GM18868 (cell line): Measurements from ENCODE around the gene SFT2D3.

ENCODE experiments used
- ATAC-seq: cut with Tn5 transposase; IDR thresholded peaks from one replicate; pipeline ENCODE4 v1.9.1; 2021; ENCODE audit warnings: mild to moderate bottlenecking, moderate library complexity; ENCODE audit not compliant: unreplicated experiment

The SFT2D3 gene

GRCh38 chr2:127737892-127738291 lies 36.6 kb downstream of the SFT2D3 start:
- ATAC-seq = no peak

GRCh38 chr2:127739800-127740199 lies 38.5 kb downstream of the SFT2D3 start:
- no peak for ATAC-seq

DNA sequence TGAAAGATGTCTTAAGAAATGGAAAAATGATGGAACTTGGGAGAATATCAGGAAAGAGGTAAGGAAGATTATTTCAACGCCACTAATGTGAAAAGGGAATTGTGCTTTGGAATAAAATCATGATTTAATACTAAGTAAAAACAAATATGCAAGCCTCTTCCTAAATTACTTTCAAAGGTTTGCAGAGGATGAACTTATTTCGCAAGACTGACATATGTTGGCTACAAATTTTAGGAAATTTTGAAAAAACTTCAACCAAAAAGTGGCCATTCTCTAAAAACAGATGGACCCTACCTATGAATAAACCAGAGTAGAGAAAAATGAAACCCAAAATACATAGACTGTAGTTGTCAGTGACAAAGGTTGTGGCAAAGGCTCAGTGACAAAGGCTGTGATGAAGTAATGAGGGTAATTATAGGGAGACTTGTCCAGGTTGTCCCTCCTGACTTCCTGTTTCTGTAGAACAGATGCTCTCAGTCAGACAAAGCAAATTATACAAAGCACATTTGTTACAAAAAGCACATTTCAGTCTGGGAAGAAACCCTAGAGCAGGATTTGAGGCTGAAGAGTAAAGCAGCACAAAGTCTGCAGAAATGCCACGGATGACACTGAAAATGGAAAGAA lies 39.5 kb downstream of the SFT2D3 start:
- no peak for ATAC-seq

GRCh38 chr2:127743477-127744026 lies 42.3 kb downstream of the SFT2D3 start:
- ATAC-seq = peak; percentile 68

DNA sequence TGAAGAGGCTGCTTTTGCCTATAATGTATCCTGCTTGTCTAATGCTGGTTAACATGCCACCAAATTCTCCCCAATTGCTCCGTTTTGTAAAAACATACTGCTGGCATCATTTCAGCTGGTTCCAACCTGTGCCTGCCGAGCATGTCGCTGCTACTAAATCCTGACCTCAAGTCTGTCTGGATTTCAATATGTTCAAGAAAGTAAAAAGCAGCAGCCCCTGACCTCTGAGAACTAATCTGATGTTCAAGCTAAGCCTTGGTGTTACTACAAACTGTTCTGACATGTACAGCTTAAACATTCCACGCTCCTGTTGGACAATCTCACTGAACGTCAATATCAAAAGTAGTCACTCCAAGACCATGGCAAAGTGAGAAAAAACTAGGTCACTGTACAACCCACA lies 46.3 kb downstream of the SFT2D3 start:
- no peak for ATAC-seq

DNA sequence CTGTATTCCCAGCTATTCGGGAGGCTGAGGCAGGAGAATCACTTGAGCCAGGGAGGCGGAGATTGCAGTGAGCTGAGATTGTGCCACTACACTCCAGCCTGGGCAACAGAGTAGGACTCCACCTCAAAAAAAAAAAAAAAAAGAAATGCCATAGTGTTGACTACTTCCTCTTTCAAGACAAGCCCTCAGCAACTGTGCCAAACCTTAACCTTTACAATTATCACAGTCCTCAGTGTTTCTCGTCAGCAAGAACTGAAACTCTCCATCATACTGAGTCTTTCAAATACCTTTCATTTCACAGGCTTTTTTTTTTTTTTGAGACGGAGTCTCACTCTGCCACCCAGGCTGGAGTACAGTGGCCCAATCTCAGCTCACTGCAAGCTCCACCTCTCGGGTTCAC lies 48.2 kb downstream of the SFT2D3 start:
- peak; percentile 99 for ATAC-seq

GRCh38 chr2:127753374-127753773 lies 52.1 kb downstream of the SFT2D3 start:
- no peak for ATAC-seq

DNA sequence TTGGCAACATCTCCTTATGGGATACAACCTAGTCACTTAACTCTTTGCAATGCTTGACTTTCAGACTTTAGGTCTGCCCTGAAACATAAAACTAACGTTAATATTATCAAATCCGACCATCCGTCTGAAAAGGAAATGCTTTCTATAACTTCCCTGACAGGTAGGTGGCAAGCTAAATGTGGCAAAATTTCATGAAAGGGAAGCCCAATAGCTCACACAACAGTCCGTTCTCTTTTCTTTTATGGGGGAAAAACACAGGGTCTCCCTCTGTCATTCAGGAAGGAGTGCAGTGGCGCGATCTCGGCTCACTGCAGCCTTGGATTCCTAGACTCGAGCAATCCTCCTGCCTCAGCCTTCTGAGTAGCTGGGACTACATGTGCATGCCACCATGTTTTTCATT lies 52.9 kb downstream of the SFT2D3 start:
- no peak for ATAC-seq
